ENCODE measurements around the gene PHTF1. TPM values are rescaled to one million over a fixed set of nuclear protein-coding genes. Genes with fewer than 3 reads are reported as not detected.
"Not testable (repeated sequence)": the region's sequence is repeated elsewhere in the genome, so short reads cannot be mapped to it uniquely, and the experiment has no call there.

PHTF1 gene
- total RNA-seq, 4 donors from 2014 or later: 10.2 to 13.3 (median 11.8) TPM

DNA sequence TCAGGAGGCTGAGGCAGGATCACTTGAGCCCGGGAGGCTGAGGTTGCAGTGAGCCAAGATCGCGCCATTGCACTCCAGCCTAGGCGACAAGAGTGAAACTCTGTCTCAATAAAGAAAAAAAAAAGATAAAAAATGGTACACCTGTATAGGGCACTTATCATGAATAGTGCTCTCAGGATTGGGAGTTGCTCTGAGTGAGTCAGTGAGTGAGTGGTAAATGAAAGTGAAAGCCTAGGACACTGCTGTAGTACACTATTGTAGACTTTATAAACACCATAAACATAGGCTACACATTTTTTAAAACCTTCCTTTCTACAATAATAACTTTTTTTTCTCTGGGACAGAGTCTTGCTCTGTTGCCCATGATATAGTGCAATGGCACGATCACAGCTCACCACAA is 16.8 kb downstream of the PHTF1 start:
- Histone ChIP-seq H3K27me3 (no peaks in the 10 kb centered on the region), H3K4me1 (no peaks in the 10 kb centered on the region), H3K4me3 (no peak overlapping the region), H3K27ac (replicated peaks in 1 of 4) (no peak overlapping the region), H3K36me3 (peaks cover 0 to 19% (median 10%) of the 10 kb centered on the region in 4 donors), H3K9me3 (no peaks in the 10 kb centered on the region)
- 98% methylated on average over 5 of the region's 5 CpGs for WGBS
- no peak for DNase-seq (ENCODE audit: extremely low spot score)
- TF ChIP-seq POLR2A (IDR thresholded peaks at IDR 0.05; ENCODE audit: low read depth) (no peak), EP300 (IDR thresholded peaks at IDR 0.05) (no peak), POLR2AphosphoS5 (IDR thresholded peaks at IDR 0.05) (no peak), CTCF (IDR thresholded peaks at IDR 0.05) (no peak)
- intact Hi-C loops (cut with DNase I): no loop called here

GRCh38 chr1:113734357-113735055 is 24.8 kb downstream of the PHTF1 start:
- TF ChIP-seq POLR2AphosphoS5 (IDR thresholded peaks at IDR 0.05) (no peak), POLR2A (IDR thresholded peaks at IDR 0.05; ENCODE audit: low read depth) (no peak), EP300 (IDR thresholded peaks at IDR 0.05) (no peak), CTCF (IDR thresholded peaks at IDR 0.05) (no peak)
- intact Hi-C loops (cut with DNase I): no loop called here
- no peaks in the 10 kb centered on the region for H3K9me3 ChIP-seq
- 98% methylated on average over 2 of the region's 2 CpGs for WGBS
- H3K4me1 ChIP-seq: no peaks in the 10 kb centered on the region
- H3K27ac ChIP-seq (replicated peaks in 1 of 4): no peak overlapping the region
- peaks cover 0 to 63% (median 34%) of the 10 kb centered on the region in 4 donors for H3K36me3 ChIP-seq
- no peaks in the 10 kb centered on the region for H3K27me3 ChIP-seq
- DNase-seq (ENCODE audit: extremely low spot score): no peak
- no peak overlapping the region for H3K4me3 ChIP-seq

GRCh38 chr1:113732802-113733201 is 26.5 kb downstream of the PHTF1 start:
- no peak for TF ChIP-seq POLR2A (IDR thresholded peaks at IDR 0.05; ENCODE audit: low read depth)
- no peak for TF ChIP-seq CTCF (IDR thresholded peaks at IDR 0.05)
- no peak for TF ChIP-seq POLR2AphosphoS5 (IDR thresholded peaks at IDR 0.05)
- TF ChIP-seq EP300 (IDR thresholded peaks at IDR 0.05): no peak
- peaks cover 0 to 53% (median 31%) of the 10 kb centered on the region in 4 donors for H3K36me3 ChIP-seq
- H3K27ac ChIP-seq (replicated peaks in 1 of 4): no peak overlapping the region
- H3K4me1 ChIP-seq: no peaks in the 10 kb centered on the region
- 96% methylated on average over 5 of the region's 5 CpGs for WGBS
- H3K27me3 ChIP-seq: no peaks in the 10 kb centered on the region
- H3K4me3 ChIP-seq: no peak overlapping the region
- no peak for DNase-seq (ENCODE audit: extremely low spot score)
- intact Hi-C loops (cut with DNase I): no loop called here
- no peaks in the 10 kb centered on the region for H3K9me3 ChIP-seq

- no peak for TF ChIP-seq POLR2A (IDR thresholded peaks at IDR 0.05; ENCODE audit: low read depth)
- TF ChIP-seq POLR2AphosphoS5 (IDR thresholded peaks at IDR 0.05): no peak
- TF ChIP-seq EP300 (IDR thresholded peaks at IDR 0.05): no peak
- TF ChIP-seq CTCF (IDR thresholded peaks at IDR 0.05): no peak
- Histone ChIP-seq H3K27me3 (no peaks in the 10 kb centered on the region), H3K36me3 (peaks cover 0 to 66% (median 23%) of the 10 kb centered on the region in 4 donors), H3K4me1 (no peaks in the 10 kb centered on the region), H3K4me3 (no peak overlapping the region), H3K27ac (replicated peaks in 1 of 4) (no peak overlapping the region), H3K9me3 (no peaks in the 10 kb centered on the region)
- WGBS: 97% methylated on average over 2 of the region's 2 CpGs
- intact Hi-C loops (cut with DNase I): no loop called here
- DNase-seq (ENCODE audit: extremely low spot score): no peak
Measured at GRCh38 chr1:113721010-113721409, 38.3 kb downstream of the PHTF1 start.

DNA sequence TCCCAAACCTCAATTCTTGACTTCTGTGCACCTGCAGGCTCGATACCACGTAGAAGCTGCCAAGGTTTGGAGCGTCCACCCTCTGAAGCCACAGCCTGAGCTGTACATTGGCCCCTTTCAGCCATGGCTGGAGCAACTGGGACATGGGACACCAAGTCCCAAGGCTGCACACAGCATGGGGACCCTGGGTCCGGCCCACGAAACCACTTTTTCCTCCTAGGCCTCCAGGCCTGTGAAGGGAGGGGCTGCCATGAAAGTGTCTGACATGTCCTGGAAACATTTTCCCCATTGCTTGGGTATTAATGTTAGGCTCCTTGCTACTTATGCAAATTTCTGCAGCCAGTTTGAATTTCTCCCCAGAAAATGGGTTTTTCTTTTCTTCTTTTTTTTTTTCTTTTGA is 40.7 kb downstream of the PHTF1 start:
- H3K36me3 ChIP-seq: peaks cover 0 to 50% (median 20%) of the 10 kb centered on the region in 4 donors
- H3K4me3 ChIP-seq; H3K27me3 ChIP-seq; H3K9me3 ChIP-seq; H3K27ac ChIP-seq (replicated peaks in 1 of 4); intact Hi-C loops (cut with DNase I); H3K4me1 ChIP-seq; DNase-seq (ENCODE audit: extremely low spot score): not testable (repeated sequence)
- 100% methylated on average over 5 of the region's 5 CpGs for WGBS

GRCh38 chr1:113717506-113717905 is 41.8 kb downstream of the PHTF1 start:
- H3K4me1 ChIP-seq; intact Hi-C loops (cut with DNase I); H3K9me3 ChIP-seq; H3K4me3 ChIP-seq; H3K27ac ChIP-seq (replicated peaks in 1 of 4); DNase-seq (ENCODE audit: extremely low spot score); H3K27me3 ChIP-seq: not testable (repeated sequence)
- WGBS: 97% methylated on average over 6 of the region's 6 CpGs
- peaks cover 0 to 58% (median 25%) of the 10 kb centered on the region in 4 donors for H3K36me3 ChIP-seq

Measured in esophagus muscularis mucosa (tissue), 4 donors.